ENCODE data around the gene SLCO1A2.

- TF ChIP-seq TSHZ1 (tag by site-specific recombination; IDR thresholded peaks at IDR 0.05; ENCODE audit: borderline replicate concordance) (no peak), CTCF (tag by site-specific recombination; IDR thresholded peaks at IDR 0.05) (no peak), ZNF416 (tag by site-specific recombination; IDR thresholded peaks at IDR 0.05) (no peak), ZNF776 (tag by site-specific recombination; IDR thresholded peaks at IDR 0.05; ENCODE audit: borderline replicate concordance) (no peak), ZNF148 (tag by site-specific recombination; IDR thresholded peaks at IDR 0.05; ENCODE audit: borderline replicate concordance) (no peak), ZNF398 (tag by site-specific recombination; IDR thresholded peaks at IDR 0.05) (no peak), GLI2 (tag by site-specific recombination; IDR thresholded peaks at IDR 0.05; ENCODE audit: borderline replicate concordance, low read depth) (no peak)
Observed at GRCh38 chr12:21305661-21306060, 29.1 kb downstream of the SLCO1A2 start.

Data from HEK293 (cell line).